Measurements from ENCODE around the gene PPP1R3G.

GRCh38 chr6:5098501-5099270 is 13.5 kb downstream of the PPP1R3G start:
- TF ChIP-seq, protein P1, sequence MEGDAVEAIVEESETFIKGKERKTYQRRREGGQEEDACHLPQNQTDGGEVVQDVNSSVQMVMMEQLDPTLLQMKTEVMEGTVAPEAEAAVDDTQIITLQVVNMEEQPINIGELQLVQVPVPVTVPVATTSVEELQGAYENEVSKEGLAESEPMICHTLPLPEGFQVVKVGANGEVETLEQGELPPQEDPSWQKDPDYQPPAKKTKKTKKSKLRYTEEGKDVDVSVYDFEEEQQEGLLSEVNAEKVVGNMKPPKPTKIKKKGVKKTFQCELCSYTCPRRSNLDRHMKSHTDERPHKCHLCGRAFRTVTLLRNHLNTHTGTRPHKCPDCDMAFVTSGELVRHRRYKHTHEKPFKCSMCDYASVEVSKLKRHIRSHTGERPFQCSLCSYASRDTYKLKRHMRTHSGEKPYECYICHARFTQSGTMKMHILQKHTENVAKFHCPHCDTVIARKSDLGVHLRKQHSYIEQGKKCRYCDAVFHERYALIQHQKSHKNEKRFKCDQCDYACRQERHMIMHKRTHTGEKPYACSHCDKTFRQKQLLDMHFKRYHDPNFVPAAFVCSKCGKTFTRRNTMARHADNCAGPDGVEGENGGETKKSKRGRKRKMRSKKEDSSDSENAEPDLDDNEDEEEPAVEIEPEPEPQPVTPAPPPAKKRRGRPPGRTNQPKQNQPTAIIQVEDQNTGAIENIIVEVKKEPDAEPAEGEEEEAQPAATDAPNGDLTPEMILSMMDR (IDR thresholded peaks at IDR 0.05 in 4 of 5, conservative IDR thresholded peaks at IDR 0.05 in 1 of 5), result no peak
- TF ChIP-seq POLR2A (IDR thresholded peaks at IDR 0.05), result no peak
